HG02884 (cell line): ENCODE results near the gene NUDT16L1.

ENCODE experiments used
- ATAC-seq: cut with Tn5 transposase; IDR thresholded peaks from one replicate; pipeline ENCODE4 v1.9.1; 2021; ENCODE audit warnings: mild to moderate bottlenecking, moderate library complexity; ENCODE audit not compliant: unreplicated experiment

NUDT16L1 gene

GRCh38 chr16:4693956-4694641, 737 bp downstream of the NUDT16L1 start:
- ATAC-seq, result peak; percentile 4

GRCh38 chr16:4694642-4695451, 1.5 kb downstream of the NUDT16L1 start:
- ATAC-seq, result no peak

GRCh38 chr16:4695473-4696171, 2.3 kb downstream of the NUDT16L1 start:
- ATAC-seq, result no peak

- no peak for ATAC-seq
Measured at GRCh38 chr16:4696172-4696904, 3.0 kb downstream of the NUDT16L1 start.

GRCh38 chr16:4696905-4697847, 3.8 kb downstream of the NUDT16L1 start:
- no peak for ATAC-seq

- ATAC-seq, result no peak
Measured at GRCh38 chr16:4697848-4698291, 4.5 kb downstream of the NUDT16L1 start.

- no peak for ATAC-seq
Measured at GRCh38 chr16:4698321-4699045, 5.1 kb downstream of the NUDT16L1 start.

GRCh38 chr16:4699046-4699556, 5.7 kb downstream of the NUDT16L1 start:
- no peak for ATAC-seq

GRCh38 chr16:4700380-4700996, 7.1 kb downstream of the NUDT16L1 start:
- no peak for ATAC-seq

- no peak for ATAC-seq
Measured at GRCh38 chr16:4700997-4701743, 7.8 kb downstream of the NUDT16L1 start.

- ATAC-seq, result no peak
Measured at GRCh38 chr16:4701791-4702465, 8.6 kb downstream of the NUDT16L1 start.

- no peak for ATAC-seq
Measured at GRCh38 chr16:4702466-4702808, 9.1 kb downstream of the NUDT16L1 start.

GRCh38 chr16:4703906-4704305, 10.5 kb downstream of the NUDT16L1 start:
- ATAC-seq, result no peak

GRCh38 chr16:4704491-4704890, 11.1 kb downstream of the NUDT16L1 start:
- no peak for ATAC-seq

GRCh38 chr16:4704913-4705312, 11.6 kb downstream of the NUDT16L1 start:
- ATAC-seq, result no peak

- no peak for ATAC-seq
Measured at GRCh38 chr16:4706871-4707270, 13.5 kb downstream of the NUDT16L1 start.

GRCh38 chr16:4709481-4709880, 16.1 kb downstream of the NUDT16L1 start:
- no peak for ATAC-seq
